GM12878 (cell line): ENCODE measurements around the gene AWAT1. TPM values are rescaled to one million over a fixed set of nuclear protein-coding genes. Genes with fewer than 3 reads are reported as not detected.
"Not testable (repeated sequence)": the region's sequence is repeated elsewhere in the genome, so short reads cannot be mapped to it uniquely, and the experiment has no call there.

Source experiments
- ATAC-seq: fragments of 200-7000 bp; cut with Tn5 transposase; 3 replicates; pipeline ENCODE4 v1.9.1; 2020; ENCODE audit warnings: mild to moderate bottlenecking, moderate library complexity
- BruUV-seq: library from RNA; stranded (reverse); fragments of 400-500 nt; replicated peaks from 2 replicates; lab custom pipeline; 2021; lab: Mats Ljungman, UMichigan
- CTCF ChIA-PET: fragments of 300-600 bp; sonication (Branson Sonifier 250); formaldehyde crosslinking; extraction: SDS; loops from one replicate; lab custom pipeline; 2021; ENCODE audit warnings: inconsistent platforms; lab: Yijun Ruan, JAX
- POLR2A ChIA-PET: fragments of 350-600 bp; formaldehyde crosslinking; extraction: SDS; loops from one replicate; lab custom pipeline; 2021; ENCODE audit warnings: inconsistent platforms; lab: Charles Lee
- RAD21 ChIA-PET: fragments of 300-600 bp; sonication (Branson Sonifier 250); formaldehyde crosslinking; loops from one replicate; lab custom pipeline; 2023; ENCODE audit warnings: antibody characterized with exemption; ENCODE audit not compliant: unreplicated experiment; lab: Charles Lee
- SMC1A ChIA-PET: fragments of 300-600 bp; sonication (Branson Sonifier 250); formaldehyde crosslinking; loops from one replicate; lab custom pipeline; 2023; ENCODE audit not compliant: unreplicated experiment, uncharacterized antibody; lab: Charles Lee
- DNase-seq: peaks from one replicate; pipeline ENCODE4 v3.0.0-alpha.2; 2011; ENCODE audit warnings: low read depth, low spot score
- FAIRE-seq: peaks from 3 replicates; lab custom pipeline; 2011; peaks lifted over from hg19 to GRCh38; lab: Jason Lieb, UNC
- H2AFZ ChIP-seq: 2 replicates; pipeline ENCODE4 v1.6.0; 2011; ENCODE audit warnings: low read depth, low read length, control low read depth; ENCODE audit not compliant: control insufficient read depth
- H3K27ac ChIP-seq: 2 replicates; pipeline ENCODE4 v1.5.1; 2011; ENCODE audit warnings: control low read depth; ENCODE audit not compliant: control insufficient read depth, insufficient read depth
- H3K27me3 ChIP-seq, 2 experiments: replicated peaks in 1 of 2; 2 replicates each; pipeline versions ENCODE4 v1.6.0 to v1.6.1; 2011; ENCODE audit warnings: low read length in 1 of 2; ENCODE audit not compliant: control insufficient read depth in 2 of 2, insufficient read depth in 2 of 2
- H3K36me3 ChIP-seq, 2 experiments: 2 replicates each; pipeline ENCODE4 v1.5.1; 2011; ENCODE audit warnings: low read length in 1 of 2; ENCODE audit not compliant: control insufficient read depth in 2 of 2, insufficient read depth in 2 of 2
- H3K4me1 ChIP-seq: 2 replicates; pipeline ENCODE4 v1.6.1; 2011; ENCODE audit warnings: mild to moderate bottlenecking, low read length, moderate library complexity, mixed read lengths; ENCODE audit not compliant: control insufficient read depth, insufficient read depth
- H3K4me2 ChIP-seq: 2 replicates; pipeline ENCODE4 v1.6.0; 2011; ENCODE audit warnings: control low read depth; ENCODE audit not compliant: control insufficient read depth, insufficient read depth
- H3K4me3 ChIP-seq: fragments of 200-600 bp; sonication (generic); 2 replicates; pipeline ENCODE4 v1.5.1; 2016
- H3K79me2 ChIP-seq: 2 replicates; pipeline ENCODE4 v1.6.0; 2011; ENCODE audit warnings: low read length; ENCODE audit not compliant: control insufficient read depth, insufficient read depth
- H3K9ac ChIP-seq: 2 replicates; pipeline ENCODE4 v1.8.0; 2011; ENCODE audit warnings: low read length, control low read depth, mixed read lengths; ENCODE audit not compliant: control insufficient read depth, insufficient read depth
- H3K9me3 ChIP-seq: replicated peaks from 3 replicates; pipeline ENCODE4 v1.5.1; 2011; ENCODE audit warnings: mild to moderate bottlenecking, low read length; ENCODE audit not compliant: control insufficient read depth, insufficient read depth
- H4K20me1 ChIP-seq: 2 replicates; pipeline ENCODE4 v1.6.0; 2011; ENCODE audit not compliant: control insufficient read depth, insufficient read depth
- CHD4 ChIP-seq: fragments of 200-600 bp; sonication (generic); IDR thresholded peaks from 2 replicates; pipeline ENCODE4 v1.6.1; 2016; ENCODE audit warnings: mild to moderate bottlenecking
- MXI1 ChIP-seq: fragments of 150-350 bp; IDR thresholded peaks from 2 replicates; pipeline ENCODE4 v1.6.1; 2011; ENCODE audit warnings: low read depth, mild to moderate bottlenecking, inconsistent platforms, low read length, improper control_type of control experiment
- PAX5 ChIP-seq: IDR thresholded peaks from 2 replicates; pipeline ENCODE4 v1.6.1; 2011; ENCODE audit warnings: low read depth, low read length, borderline replicate concordance
- RBBP5 ChIP-seq: fragments of 200-600 bp; sonication (generic); conservative IDR thresholded peaks from 2 replicates; pipeline ENCODE4 v1.6.1; 2016
- TAF1 ChIP-seq: IDR thresholded peaks from 2 replicates; pipeline ENCODE4 v1.6.1; 2011; ENCODE audit warnings: mild to moderate bottlenecking, low read depth, low read length, borderline replicate concordance
- ZBED1 ChIP-seq: IDR thresholded peaks from 2 replicates; pipeline ENCODE4 v1.6.1; 2016; ENCODE audit warnings: borderline replicate concordance
- ZNF24 ChIP-seq: fragments of 450-650 bp; IDR thresholded peaks from 2 replicates; pipeline ENCODE4 v1.6.1; 2017; ENCODE audit warnings: antibody characterized with exemption, mild to moderate bottlenecking
- ZSCAN29 ChIP-seq: fragments of 450-650 bp; IDR thresholded peaks from 2 replicates; pipeline ENCODE4 v1.6.1; 2017; ENCODE audit warnings: mild to moderate bottlenecking, moderate library complexity
- WGBS: methylation state at CpG from one replicate; pipeline ENCODE4 v1.1.6; 2016; ENCODE audit warnings: low lambda C conversion rate; ENCODE audit not compliant: insufficient replicate concordance, insufficient coverage; ENCODE audit errors: missing lambda C conversion rate; 5-methylcytosine and 5-hydroxymethylcytosine counted together
- in situ Hi-C: fragments of 300-500 bp; cut with MboI; formaldehyde crosslinking; loops from 9 replicates; pipeline ENCODE4 v1.14.3; 2018; ENCODE audit warnings: mixed read lengths
- intact Hi-C: fragments of 100-400 bp; cut with micrococcal nuclease; formaldehyde crosslinking; loops from one replicate; pipeline ENCODE4 v1.14.2; 2022; ENCODE audit not compliant: unreplicated experiment
- polyA plus RNA-seq, 11 experiments: library from polyadenylated mRNA; depleted of rRNA in 4 of 11; unstranded in 6 of 11; stranded (reverse) in 5 of 11; fragments of >200 nt; fragmentation: Nextera tagmentation in 4 of 11; fragmentation: Illumina TruSeq in 1 of 11; extraction: Ambion mirVana in 4 of 11; extraction: Trizol in 1 of 11; gene quantifications; 1 replicate in 1 of 11; 2 replicates in 10 of 11; pipeline versions ENCODE4 v1.2.1 to v1.2.3, GENCODE V29; 2011 to 2016; ENCODE audit warnings: inconsistent platforms in 2 of 11, missing spikeins in 2 of 11, low read depth in 1 of 11
- total RNA-seq, 4 experiments: library from RNA; depleted of rRNA in 3 of 4; stranded (reverse); fragments of >200 nt in 3 of 4; fragmentation: Illumina TruSeq in 1 of 4; extraction: Trizol in 1 of 4; gene quantifications; 2 replicates each; pipeline versions ENCODE4 v1.2.1 to v1.2.3, GENCODE V29; 2013 to 2021
- TF ChIP-seq, protein P1 (sequence below): fragments of 450-650 bp; IDR thresholded peaks from 2 replicates; pipeline ENCODE4 v1.6.1; 2017; ENCODE audit warnings: mild to moderate bottlenecking, moderate library complexity
- TF ChIP-seq, protein P2 (sequence below): fragments of 450-650 bp; IDR thresholded peaks from 2 replicates; pipeline ENCODE4 v1.6.1; 2017; ENCODE audit warnings: mild to moderate bottlenecking
- TF ChIP-seq, protein P3 (sequence below): IDR thresholded peaks from 2 replicates; pipeline ENCODE4 v1.6.1; 2011; ENCODE audit warnings: low read depth, low read length, improper control_type of control experiment, borderline replicate concordance

AWAT1 gene
- total and polyA plus RNA-seq, 10 of the 15 experiments (the other 5 are each of a cell fraction or from before 2014, with no cell fraction given) = not detected

DNA sequence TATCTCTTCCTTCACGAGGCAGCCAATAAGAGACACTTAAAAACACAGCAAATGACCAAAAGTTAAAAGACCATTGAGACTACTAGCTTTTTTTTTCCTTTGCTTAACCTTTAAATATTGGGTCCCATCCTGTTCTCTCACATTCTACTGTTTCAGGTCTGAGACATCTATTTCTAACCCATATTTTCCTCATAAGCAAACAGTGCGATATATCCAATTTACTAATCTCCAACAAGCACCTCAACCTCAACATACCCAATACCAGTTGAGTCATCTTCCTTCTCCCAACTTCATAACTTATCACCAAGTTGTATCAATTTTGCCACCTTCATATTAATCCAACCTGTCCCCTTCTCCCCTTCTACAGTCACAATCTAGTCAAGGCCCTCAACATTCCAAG, 7.0 kb downstream of the AWAT1 start:
- POLR2A ChIA-PET = no interaction called here
- intact Hi-C loops = no loop called here
- DNase-seq (no peak), ATAC-seq (no peak)
- no peaks in the 10 kb centered on the region for H3K79me2 ChIP-seq
- no peaks in the 10 kb centered on the region for H3K27me3 ChIP-seq
- no peaks in the 10 kb centered on the region for H3K4me1 ChIP-seq
- WGBS = 29% methylated on average over 2 of the region's 2 CpGs
- no peak overlapping the region for H2AFZ ChIP-seq
- H3K9me3 ChIP-seq = no peaks in the 10 kb centered on the region
- no peak overlapping the region for H3K4me3 ChIP-seq
- H3K36me3 ChIP-seq = no peaks in the 10 kb centered on the region
- BruUV-seq = no TSS peak
- H3K4me2 ChIP-seq = no peak overlapping the region
- no peak overlapping the region for H3K27ac ChIP-seq
- TF ChIP-seq, protein P1, sequence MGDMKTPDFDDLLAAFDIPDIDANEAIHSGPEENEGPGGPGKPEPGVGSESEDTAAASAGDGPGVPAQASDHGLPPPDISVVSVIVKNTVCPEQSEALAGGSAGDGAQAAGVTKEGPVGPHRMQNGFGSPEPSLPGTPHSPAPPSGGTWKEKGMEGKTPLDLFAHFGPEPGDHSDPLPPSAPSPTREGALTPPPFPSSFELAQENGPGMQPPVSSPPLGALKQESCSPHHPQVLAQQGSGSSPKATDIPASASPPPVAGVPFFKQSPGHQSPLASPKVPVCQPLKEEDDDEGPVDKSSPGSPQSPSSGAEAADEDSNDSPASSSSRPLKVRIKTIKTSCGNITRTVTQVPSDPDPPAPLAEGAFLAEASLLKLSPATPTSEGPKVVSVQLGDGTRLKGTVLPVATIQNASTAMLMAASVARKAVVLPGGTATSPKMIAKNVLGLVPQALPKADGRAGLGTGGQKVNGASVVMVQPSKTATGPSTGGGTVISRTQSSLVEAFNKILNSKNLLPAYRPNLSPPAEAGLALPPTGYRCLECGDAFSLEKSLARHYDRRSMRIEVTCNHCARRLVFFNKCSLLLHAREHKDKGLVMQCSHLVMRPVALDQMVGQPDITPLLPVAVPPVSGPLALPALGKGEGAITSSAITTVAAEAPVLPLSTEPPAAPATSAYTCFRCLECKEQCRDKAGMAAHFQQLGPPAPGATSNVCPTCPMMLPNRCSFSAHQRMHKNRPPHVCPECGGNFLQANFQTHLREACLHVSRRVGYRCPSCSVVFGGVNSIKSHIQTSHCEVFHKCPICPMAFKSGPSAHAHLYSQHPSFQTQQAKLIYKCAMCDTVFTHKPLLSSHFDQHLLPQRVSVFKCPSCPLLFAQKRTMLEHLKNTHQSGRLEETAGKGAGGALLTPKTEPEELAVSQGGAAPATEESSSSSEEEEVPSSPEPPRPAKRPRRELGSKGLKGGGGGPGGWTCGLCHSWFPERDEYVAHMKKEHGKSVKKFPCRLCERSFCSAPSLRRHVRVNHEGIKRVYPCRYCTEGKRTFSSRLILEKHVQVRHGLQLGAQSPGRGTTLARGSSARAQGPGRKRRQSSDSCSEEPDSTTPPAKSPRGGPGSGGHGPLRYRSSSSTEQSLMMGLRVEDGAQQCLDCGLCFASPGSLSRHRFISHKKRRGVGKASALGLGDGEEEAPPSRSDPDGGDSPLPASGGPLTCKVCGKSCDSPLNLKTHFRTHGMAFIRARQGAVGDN = no peak
- TF ChIP-seq, protein P2, sequence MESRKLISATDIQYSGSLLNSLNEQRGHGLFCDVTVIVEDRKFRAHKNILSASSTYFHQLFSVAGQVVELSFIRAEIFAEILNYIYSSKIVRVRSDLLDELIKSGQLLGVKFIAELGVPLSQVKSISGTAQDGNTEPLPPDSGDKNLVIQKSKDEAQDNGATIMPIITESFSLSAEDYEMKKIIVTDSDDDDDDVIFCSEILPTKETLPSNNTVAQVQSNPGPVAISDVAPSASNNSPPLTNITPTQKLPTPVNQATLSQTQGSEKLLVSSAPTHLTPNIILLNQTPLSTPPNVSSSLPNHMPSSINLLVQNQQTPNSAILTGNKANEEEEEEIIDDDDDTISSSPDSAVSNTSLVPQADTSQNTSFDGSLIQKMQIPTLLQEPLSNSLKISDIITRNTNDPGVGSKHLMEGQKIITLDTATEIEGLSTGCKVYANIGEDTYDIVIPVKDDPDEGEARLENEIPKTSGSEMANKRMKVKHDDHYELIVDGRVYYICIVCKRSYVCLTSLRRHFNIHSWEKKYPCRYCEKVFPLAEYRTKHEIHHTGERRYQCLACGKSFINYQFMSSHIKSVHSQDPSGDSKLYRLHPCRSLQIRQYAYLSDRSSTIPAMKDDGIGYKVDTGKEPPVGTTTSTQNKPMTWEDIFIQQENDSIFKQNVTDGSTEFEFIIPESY = no peak
- no peak for TF ChIP-seq ZSCAN29
- TF ChIP-seq PAX5 = no peak
- no peak for TF ChIP-seq TAF1
- TF ChIP-seq, protein P3, sequence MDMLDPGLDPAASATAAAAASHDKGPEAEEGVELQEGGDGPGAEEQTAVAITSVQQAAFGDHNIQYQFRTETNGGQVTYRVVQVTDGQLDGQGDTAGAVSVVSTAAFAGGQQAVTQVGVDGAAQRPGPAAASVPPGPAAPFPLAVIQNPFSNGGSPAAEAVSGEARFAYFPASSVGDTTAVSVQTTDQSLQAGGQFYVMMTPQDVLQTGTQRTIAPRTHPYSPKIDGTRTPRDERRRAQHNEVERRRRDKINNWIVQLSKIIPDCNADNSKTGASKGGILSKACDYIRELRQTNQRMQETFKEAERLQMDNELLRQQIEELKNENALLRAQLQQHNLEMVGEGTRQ = no peak
- no peak for TF ChIP-seq RBBP5
- TF ChIP-seq ZBED1 = no peak
- no peak for TF ChIP-seq CHD4
- TF ChIP-seq MXI1 = no peak
- TF ChIP-seq ZNF24 = no peak
- TF ChIP-seq, all 136 proteins: peak for 0
- SMC1A ChIA-PET = no interaction called here
- in situ Hi-C loops = no loop called here
- Histone ChIP-seq H4K20me1 (no peaks in the 10 kb centered on the region), H3K9ac (no peak overlapping the region)
- RAD21 ChIA-PET = no interaction called here
- CTCF ChIA-PET = no interaction called here
- no peak for FAIRE-seq

DNA sequence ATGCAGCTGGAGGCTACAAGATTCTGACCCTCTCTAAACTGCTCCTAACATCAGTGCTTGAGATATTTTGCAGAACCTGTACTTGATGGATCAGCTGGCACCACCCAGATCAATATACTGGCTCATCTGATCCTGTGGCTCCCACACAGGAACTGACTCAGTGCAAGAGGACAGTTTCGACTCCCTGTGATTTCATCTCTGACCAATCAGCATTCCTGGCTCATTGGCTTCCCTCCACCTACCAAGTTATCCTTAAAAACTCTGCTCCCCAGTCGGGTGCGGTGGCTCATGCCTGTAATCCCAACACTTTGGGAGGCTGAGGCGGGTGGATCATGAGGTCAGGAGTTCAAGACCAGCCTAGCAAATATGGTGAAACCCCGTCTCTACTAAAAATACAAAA, 9.1 kb downstream of the AWAT1 start:
- DNase-seq, H3K4me2 ChIP-seq, BruUV-seq, H3K9ac ChIP-seq, H3K27ac ChIP-seq, SMC1A ChIA-PET, ATAC-seq, FAIRE-seq, intact Hi-C loops, POLR2A ChIA-PET, RAD21 ChIA-PET, H2AFZ ChIP-seq, H3K79me2 ChIP-seq, H3K27me3 ChIP-seq, in situ Hi-C loops, H3K36me3 ChIP-seq, H3K4me1 ChIP-seq, H3K9me3 ChIP-seq, H4K20me1 ChIP-seq, CTCF ChIA-PET, H3K4me3 ChIP-seq: not testable (repeated sequence)
- WGBS = 52% methylated on average over 5 of the region's 5 CpGs
